Left ventricle myocardium superior (tissue), 1 donor: Measurements from ENCODE around the gene TXNL1. TPM values are rescaled to one million over a fixed set of nuclear protein-coding genes. Genes with fewer than 3 reads are reported as not detected.
A peak's percentile ranks its signal among the peaks of the same experiment; 100 is the strongest.

Experiments used
- ATAC-seq: fragments of 200-7000 bp; cut with Tn5 transposase; one replicate; pipeline ENCODE4 v1.9.1; 2020; ENCODE audit warnings: mild to moderate bottlenecking, moderate library complexity
- DNase-seq: peaks from one replicate; pipeline ENCODE4 v3.0.0-alpha.2; 2020
- intact Hi-C: fragments of 100-400 bp; cut with micrococcal nuclease; formaldehyde crosslinking; loops from one replicate; pipeline ENCODE4 v1.11.0; 2022
- total RNA-seq: library from RNA; stranded (reverse); fragmentation: NEBNext Ultra II Directional; extraction: Animal tissue kit (Norgen Biotek cat#: 25700); gene quantifications from one replicate; pipeline ENCODE4 v1.2.1, GENCODE V29; 2021
- donor health status: DM: no; HTN: yes; CAD: no; lungs with severe emphysema.

Gene TXNL1
- total RNA-seq, 1 donor from 2014 or later = 113 TPM

DNA sequence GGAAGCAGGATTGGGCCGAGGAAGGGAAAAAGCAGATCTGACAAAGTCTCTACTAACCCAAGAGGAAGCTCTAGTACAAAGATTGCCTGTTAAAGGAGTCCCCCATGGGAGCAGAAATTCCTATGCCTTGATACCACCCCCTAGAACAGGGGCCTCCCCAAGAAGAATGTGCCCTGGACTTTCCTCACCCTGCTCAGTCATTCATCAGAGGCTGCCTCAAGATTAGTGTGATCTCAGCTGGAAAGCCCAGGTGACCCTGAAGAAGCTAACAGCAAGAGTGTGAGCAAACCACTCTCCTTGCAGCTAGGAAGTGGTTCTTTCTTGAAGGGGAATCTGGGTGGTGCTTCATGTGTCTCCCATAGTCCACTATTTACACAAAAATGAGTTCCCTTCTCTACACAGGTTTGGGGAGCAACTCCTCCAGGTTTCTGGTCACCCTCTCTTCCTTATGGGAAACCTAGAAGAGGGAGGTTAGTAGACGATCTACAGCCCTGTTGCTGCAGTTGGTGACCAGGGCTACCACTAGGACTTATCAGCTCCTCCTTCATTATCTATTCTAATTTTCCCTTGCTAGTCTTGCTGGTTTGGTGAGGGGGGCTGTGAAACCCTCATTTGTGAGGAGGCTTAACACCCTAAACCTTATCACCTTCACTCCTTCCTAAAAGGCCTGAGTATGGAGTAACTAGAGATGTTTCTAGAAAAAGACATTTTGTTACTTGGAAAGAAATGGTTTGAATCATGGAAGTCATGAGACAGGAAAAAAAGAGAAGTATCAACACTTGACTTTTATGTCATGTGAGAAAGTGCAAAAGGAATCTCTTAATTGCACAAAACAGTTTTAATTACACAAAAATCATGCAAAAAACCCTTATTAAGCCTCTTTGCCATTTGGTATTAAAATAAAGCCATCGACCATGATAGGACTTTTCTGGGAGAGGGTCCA lies 9.8 kb upstream of the TXNL1 start:
- DNase-seq (no peak), ATAC-seq (no peak)
- intact Hi-C loops = no loop called here

DNA sequence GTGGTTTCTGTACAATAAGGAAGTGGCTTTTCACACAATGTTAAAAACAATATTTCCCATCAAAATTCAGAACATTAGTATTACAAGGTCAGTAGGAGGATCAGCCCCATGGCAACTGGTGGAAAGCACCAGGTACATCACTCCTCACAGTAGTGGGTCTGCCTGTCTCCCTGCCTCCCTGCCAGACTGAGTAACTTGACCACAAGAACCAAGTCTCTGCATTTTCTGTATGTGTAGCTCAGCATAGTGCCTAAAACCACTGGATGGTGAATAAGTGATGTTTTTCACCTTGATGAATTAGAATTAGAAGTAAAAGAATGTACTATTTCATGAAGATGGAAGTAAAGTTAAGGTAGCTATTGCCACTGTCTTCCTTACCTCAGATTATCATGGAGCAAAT lies 8.7 kb upstream of the TXNL1 start:
- DNase-seq (no peak), ATAC-seq (no peak)
- intact Hi-C loops = no loop called here

DNA sequence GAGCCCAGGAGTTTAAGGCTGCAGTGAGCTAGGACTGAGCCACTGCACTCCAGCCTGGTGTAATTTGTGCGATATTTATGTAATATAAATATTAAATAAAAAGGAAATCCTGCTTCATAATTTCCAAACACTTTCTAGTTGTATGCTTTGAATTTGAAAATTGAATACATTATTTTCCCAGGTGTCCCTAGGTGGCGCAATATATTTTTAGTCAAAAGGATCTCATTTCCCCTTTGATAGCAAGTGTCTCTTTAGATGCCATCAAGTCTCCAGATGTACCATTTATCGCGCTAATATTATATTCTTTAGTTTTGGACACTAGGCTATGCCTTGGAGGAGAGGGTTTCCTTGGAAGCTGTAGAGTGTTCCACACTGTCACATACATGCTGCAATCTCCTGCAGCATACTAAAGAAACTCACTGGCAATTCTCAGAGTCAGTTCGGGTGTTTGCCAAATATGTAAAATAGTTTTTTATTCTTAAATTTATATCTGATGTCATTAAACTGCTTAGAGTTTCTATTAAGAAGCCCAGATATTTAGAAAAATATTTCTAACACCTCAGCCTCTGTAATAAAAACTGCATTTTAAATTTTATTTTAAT lies 7.1 kb upstream of the TXNL1 start:
- intact Hi-C loops = no loop called here
- ATAC-seq (no peak), DNase-seq (no peak)

DNA sequence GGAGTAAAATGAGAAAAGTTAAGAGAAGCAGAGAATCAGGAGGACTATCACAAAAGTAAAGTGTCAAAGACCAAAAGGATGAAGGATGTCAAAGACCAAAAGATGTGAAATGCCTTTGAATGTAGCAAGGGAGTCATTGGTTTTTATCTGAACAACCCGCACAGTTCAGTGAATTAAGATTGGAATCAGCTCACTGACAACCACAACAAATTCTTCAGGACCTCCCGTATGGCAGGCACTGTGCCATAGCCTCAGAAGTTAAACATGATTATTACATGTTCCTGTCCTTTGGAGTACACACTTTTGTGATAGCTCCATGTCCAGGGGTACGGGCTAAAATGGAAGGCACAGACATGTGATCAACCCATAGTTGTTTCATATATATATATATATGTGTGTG lies 5.0 kb upstream of the TXNL1 start:
- ATAC-seq (no peak), DNase-seq (no peak)
- intact Hi-C loops = no loop called here

DNA sequence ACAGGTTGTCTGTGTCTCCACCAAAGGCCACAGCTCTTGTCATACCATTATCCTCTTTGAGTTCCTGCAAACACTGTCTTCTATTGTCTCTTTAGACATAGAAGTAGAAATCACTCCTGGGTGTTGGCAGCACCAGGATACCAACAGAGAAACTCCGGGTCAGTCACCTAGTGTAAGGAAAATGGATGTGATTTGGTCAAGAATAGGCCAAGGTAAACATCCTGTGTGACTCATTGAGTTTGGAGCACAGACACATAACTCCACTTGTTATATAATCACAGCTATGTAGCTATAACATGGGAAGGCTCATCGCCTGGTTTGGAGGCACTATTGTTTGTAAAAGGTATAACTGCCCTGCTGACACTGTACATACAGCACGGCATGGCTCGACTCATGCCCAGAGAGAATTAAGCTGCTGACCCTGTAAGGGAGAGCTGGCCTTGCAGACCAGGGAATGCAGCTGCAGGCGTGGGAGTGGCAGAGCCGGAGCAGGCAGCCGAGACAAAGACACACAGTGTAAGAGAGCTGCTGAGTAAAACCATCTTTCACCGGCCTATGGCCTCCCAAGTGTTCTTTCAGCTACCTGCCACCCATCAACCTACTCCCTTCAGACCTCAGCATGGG lies 3.4 kb upstream of the TXNL1 start:
- DNase-seq (no peak), ATAC-seq (no peak)
- intact Hi-C loops = no loop called here

DNA sequence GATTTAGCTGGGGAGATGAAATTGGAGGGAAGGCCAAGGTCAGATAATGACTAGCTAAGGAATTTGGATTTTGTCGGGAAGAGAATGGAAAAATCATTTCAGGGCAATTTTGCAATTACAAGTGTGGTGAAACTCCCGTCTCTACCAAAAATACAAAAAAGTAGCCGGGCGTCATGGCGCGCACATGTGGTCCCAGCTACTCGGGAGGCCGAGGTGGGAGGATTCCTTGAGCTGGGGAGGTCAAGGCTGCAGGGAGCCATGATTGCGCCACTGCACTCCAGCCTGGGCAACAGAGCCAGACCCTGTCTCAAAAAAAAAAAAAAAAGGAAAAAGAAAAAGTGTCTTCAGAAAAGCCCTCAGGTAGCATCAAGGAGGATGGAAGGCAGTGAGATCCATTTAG lies 1.2 kb upstream of the TXNL1 start:
- intact Hi-C loops = no loop called here
- DNase-seq = no peak
- ATAC-seq = no peak

DNA sequence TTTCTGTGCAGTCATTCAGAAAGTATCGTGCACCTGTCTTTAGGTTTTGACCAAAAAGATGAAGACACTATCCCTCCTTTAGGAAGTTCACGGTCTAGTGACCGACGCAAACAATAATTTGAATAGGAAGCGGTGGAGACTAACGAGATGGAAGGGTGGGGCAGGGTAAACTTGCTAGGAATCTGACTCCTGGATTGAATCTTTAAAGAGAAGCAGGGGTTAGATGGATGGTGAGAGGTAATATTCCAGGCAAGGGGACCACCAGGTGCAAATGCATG lies 651 bp upstream of the TXNL1 start:
- ATAC-seq (no peak), DNase-seq (no peak)
- intact Hi-C loops = no loop called here

DNA sequence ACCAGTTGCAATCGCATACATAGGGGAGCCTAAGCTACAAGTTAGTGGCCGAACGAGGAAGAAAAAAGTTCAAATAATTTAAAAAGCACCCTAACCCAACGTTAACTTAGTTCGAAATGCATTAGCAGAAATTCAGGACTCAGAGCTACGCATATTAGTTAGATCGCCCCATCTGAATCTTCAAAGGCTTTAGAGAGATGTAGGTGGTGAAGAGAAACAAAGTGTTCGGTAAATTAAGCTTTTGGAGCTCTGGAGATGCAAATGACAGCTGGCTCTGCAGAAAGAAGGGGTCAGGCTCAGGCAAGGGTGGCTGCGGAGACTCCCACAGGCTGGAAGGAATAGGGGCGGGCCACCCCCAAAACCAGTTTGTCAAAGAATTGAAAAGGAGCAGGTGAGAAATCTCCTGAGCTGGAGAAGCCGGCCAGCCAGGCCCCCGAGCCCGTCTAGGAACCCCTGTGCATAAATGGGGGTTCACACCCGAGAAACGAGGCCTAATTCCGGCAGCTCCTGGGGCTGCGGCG lies 621 bp downstream of the TXNL1 start:
- peak; percentile 20 for ATAC-seq
- DNase-seq = no peak
- intact Hi-C loops = no loop called here

DNA sequence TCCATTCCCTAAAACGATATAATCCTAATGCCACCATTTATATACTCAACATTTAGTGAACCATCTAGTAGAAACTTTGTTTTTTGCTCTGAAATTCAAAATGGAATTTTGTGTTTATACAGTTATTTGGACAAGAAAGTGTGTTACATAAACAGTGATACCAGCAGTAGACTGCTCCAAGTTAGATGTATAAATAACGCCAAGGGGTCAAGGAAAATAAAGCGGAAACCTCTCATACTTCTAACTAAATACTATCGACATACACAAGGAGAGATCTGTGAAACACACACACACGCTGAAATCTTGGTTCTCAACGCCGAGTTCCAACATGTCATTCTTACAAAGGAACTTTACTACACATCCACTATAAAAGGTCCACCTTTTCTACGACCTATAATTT lies 1.2 kb downstream of the TXNL1 start:
- intact Hi-C loops = no loop called here
- no peak for DNase-seq
- ATAC-seq = no peak

DNA sequence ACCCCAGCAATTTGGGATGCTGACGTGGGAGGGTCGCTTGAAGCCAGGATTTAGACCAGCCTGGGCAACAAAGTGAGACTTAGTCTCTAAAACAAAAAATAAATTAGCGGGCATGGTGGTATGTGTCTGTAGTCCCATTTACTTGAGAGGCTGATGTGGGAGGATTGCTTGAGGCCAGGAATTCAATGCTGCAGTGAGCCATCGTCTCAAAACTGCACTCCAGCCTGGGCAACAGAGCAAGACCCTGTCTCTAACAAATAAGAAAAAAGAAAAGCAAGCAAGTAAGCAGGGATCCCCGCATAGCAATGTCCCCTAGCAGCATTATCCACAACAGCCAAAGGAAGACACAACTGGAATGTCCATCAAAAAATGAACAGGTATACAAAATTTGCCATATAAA lies 3.4 kb downstream of the TXNL1 start:
- ATAC-seq (no peak), DNase-seq (no peak)
- intact Hi-C loops = no loop called here

DNA sequence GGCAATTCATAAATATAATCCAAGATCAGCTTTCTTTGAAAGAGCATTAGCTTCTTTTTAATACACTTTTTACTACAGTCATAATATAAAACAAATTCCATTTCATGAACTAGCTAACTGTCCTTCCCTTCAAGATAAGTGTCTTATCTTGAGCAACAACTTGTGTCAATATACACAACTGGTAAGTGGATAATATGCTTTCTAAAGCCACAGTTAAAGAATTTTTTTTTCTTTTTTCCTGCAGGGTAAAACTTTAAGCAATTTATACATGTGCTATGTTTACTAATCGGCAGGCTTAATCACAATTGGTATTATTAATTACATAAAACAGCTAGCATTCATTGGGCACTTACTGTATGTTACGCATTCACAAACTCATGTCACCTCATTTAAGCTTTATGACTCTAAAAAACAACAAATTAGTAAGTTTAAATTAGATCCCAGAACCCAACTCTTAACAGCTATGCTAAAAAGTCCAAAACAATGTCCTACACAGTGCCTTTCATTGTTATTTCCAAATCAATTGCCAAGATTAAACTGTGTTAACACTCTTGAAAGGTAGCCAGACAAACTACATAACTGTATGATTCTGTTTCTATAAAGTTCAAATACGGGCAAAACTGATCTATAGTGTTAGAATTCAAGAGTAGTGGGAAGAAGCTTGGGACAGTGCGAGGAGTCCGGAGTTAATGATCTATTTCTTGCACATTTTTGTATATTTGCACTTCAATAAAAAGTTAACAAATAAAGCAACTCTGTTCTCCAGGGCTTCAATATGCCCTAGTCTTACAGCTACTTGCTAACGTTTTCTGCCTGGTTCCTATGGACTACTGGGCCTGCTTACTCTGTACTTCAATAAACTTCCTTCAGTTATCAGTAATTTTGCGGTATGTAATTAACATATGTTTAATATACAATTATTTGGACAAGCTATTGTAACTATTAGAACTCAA lies 6.0 kb downstream of the TXNL1 start:
- no peak for ATAC-seq
- no peak for DNase-seq
- intact Hi-C loops = no loop called here

DNA sequence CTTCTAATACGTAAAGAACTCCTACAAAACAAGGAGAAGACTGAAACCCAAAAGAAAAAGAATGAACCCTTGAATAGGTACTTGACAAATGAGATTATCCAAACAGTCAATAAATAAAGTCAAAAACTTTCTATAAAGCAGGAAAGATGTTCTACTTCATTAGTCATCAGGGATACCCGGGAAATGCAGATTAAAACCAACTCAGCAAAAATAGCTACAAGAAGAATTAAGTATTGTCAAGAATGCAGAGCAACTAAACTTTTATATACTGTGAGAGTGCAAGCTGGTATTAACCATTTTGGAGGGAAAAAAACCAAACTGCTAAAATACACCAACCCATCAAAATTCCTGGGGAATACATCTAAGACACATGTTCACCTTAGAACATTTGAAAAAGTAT lies 10.4 kb downstream of the TXNL1 start:
- ATAC-seq = no peak
- DNase-seq = no peak
- intact Hi-C loops = no loop called here

DNA sequence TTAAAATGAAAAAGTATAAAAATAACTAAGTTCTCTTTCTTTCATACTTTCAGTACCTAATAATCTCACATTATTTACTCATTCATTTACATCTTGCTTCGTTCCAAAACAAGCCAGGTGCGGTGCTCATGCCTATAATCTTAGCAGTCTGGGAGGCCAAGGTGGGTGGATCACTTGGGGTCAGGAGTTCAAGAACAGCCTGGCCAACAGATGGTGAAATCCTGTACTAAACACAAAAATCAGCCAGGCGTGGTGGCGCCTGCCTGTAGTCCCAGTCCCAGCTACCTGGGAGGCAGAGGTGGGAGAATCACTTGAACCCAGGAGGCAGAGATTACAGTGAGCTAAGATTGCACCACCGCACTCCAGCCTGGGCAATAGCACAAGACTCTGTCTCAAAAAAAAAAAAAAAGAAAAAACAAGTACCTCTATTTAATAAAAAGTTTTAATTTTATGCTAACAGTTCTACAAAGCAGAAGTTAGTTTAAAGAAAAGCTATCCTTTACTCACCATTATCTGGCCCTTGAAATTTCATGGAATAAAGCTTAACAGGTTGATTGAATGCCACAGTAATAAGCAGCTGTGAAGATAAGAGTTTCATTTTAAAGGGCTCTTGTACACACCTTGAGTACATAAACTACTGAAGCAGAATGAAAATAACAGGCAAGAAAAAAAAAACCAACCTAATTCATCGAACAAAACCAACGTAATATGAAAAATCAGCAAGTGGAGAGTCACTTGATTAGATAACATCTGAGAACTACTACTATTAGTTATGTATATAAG lies 22.5 kb downstream of the TXNL1 start:
- intact Hi-C loops = no loop called here
- DNase-seq (no peak), ATAC-seq (no peak)

DNA sequence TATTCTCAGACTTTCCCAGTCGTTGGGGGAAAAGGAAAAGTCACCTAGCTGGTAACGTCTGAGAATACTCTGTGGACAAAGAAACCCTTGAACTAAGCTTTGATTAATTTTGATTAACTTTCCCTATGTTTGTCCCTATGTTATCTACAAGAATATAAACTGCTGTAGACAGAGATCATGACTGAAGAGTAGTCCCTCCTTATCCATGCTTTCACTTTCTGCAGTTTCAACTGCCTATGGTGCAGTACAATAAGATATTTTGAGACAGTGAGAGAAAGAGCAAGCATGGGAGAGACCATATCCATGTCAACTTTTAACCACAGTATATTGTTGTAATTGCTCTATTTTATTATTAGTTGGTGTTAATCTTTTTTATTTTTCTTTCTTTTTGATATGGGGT lies 31.8 kb downstream of the TXNL1 start:
- ATAC-seq = no peak

DNA sequence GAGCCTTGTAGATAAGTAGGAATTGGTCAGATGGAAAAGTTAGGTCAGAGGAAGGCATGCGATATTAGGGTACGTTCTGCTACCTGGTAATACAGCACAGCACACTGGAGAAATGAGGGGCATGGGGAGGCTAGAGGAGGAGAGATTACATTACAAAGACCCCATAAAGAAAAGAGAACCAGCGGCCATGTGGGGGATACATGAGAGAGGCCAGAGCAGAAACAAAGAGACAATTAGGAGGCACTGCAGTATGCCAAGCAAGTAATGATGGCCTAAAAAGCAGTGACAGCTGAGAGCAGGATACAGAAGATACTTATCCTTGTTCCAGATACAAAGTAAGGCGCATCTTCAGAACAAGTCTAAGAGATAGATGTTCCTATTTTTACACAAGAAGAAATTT lies 40.0 kb downstream of the TXNL1 start:
- intact Hi-C loops = no loop called here
- no peak for DNase-seq
- no peak for ATAC-seq

More for the DNA sequence above, 31.8 kb downstream of the TXNL1 start:
- DNase-seq = no peak
- intact Hi-C loops = no loop called here

DNA sequence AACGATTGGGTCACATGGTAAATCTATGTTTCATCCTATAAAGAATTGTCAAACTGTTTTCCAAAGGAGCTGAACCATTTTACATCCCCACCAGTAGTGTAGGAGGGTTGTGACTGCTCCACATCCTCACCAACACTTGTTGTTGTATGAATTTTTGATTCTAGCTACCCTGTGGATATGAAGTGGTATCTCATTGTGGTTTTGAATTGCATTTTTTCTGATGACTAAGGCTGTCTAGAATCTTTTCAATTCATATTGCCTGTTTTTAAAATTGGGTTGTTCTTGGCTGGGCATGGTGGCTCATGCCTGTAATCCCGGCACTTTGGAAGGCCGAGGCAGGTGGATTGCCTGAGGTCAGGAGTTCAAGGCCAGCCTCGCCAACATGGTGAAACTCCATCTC lies 44.5 kb downstream of the TXNL1 start:
- ATAC-seq (no peak), DNase-seq (no peak)
- intact Hi-C loops = no loop called here

DNA sequence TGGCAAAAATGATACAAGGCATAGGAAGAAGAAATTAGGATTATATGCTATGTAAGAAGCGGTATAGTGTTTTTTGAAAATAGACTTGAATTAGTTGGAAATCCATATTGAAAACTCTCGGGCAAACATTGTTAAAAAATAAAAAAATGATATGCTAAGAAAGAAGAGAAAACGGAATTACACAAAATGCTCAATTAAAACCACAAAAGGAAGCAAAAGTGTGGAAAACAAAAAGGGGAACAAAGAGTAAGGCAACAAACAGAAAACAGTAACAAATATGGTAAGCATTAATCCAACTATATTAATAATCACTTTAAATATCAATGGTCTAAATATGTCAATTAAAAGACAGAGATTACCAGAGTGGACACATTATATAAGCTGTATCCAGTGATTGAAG lies 58.4 kb downstream of the TXNL1 start:
- DNase-seq (no peak), ATAC-seq (no peak)
- intact Hi-C loops = no loop called here

DNA sequence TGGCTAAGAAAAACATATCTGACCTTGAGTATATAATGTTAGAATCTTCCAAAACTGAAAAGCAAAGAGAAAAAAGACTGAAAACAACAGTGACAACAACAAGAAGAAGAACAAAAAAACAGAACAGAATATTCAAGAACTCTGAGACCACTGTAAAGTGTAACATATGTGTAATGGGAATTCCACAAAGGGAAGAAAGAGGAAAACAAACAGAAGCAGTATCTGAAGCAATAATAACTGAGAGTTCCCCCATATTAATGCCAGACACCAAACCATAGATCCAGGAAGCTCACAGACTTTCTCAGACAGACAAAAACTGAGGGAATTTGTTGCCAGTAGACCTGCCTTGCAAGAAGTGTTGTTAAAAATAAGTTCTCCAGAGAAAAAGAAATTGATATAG lies 58.9 kb downstream of the TXNL1 start:
- ATAC-seq (no peak), DNase-seq (no peak)
- intact Hi-C loops = loop anchor here (5.0 to 10.0 kb wide), 3 partner anchors 795 to 1347 kb away; no protein-coding TSS in a partner anchor
